Fibroblast of gingiva (primary cell): ENCODE measurements around the gene HSP90B1.

ENCODE experiments used
- DNase-seq: peaks from one replicate; pipeline ENCODE4 v3.0.0-alpha.2; 2011; ENCODE audit warnings: low read depth

Gene HSP90B1

DNA sequence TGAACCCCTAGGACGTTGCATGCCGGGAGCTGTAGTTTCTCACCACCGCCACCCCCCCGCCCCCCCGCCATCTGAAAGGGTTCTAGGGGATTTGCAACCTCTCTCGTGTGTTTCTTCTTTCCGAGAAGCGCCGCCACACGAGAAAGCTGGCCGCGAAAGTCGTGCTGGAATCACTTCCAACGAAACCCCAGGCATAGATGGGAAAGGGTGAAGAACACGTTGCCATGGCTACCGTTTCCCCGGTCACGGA lies 501 bp upstream of the HSP90B1 start:
- no peak for DNase-seq

DNA sequence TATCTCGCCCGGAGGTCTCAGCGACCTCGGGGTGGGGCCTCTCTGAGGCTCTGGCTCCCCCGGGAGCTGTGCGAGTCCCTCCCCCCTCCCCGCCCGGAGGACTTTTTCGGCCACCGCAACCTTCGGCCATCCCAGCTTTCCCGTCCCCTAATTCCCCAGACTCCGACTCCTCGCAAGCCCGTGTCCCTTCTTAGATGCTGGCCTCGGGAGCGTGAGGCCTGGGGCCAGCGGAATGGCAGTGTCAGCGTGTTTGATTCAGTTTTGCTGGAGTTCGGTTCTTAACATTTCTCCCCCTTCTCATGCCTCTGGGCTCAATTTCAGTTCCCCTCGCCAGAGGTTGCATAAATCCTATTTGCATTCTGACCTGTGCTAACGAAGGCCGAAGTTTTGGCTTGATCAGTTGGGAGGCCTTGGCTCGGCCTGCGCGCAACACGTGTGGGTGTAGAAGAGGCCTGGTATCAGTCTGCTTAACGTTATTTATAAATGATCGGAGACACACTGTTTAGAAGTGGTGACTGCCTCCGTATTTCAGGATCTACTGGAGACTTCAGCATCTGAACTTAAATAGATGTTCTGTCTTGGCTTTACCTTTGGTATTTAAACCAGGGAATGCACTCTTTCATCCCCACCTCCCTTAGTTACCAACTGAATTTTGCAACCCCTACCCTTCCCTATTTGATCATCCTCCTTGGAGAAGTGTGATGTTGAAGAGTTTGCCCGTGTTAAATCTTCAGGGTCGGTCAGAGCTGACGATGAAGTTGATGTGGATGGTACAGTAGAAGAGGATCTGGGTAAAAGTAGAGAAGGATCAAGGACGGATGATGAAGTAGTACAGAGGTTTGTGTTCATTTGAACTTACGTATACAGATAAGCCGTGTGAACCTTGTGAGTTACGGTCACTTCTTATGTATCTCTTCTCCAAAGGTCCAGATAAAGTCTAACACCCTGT lies 851 bp downstream of the HSP90B1 start:
- peak; percentile 79 for DNase-seq

DNA sequence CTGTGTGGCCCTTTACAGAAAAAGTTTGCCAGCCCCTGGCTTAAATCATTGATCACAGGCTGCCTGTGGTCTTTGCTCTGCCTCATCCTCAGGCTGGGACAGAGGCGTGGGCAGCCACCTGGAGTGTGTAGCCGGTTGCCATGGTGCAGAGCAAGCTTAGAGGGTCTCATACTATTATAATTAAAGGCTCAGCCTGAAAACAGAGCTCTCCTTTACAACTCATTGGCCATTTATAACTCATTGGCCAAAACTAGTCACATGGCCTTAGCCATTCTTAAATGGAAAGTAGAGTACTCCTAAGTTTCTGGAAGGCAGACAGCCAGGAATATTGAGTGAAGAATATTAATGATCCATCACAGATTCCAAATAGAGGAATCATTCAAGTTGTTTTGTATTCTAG lies 3.0 kb downstream of the HSP90B1 start:
- no peak for DNase-seq

DNA sequence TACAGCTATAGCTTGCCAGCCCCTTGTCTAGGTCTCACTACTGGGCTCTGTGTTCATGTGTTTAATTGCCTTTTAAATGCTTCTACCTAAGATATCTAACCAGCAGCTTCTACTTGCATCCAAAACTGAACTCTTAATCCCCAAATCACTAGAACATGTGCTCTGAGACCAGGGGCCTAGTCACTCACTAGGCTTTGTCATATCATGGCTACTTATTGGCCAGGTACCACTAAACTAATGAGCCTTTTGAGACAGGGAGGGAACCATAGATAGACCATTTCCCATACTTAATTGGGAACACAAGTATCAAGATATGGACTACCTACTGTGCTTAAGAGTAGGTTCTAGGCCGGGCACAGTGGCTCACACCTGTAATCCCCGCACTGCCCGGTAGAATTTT lies 6.5 kb downstream of the HSP90B1 start:
- DNase-seq: no peak

DNA sequence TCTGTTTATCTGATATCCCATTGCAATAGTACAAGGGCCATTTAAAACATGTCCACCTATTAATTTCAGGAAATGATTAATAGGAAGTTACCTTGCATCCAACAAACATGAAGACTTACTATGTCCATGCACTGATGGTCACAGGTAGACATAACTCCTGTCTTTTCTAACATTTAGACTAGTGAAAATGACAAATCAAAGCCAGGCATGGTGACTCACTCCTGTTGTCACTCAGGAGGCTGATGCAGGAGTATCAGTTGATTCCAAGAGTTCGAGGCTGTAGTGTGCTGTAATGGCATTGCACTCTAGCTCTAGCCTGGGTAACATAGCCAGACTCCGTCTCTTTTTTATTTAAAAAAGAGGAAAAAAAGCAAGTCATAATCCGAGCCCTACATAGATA lies 14.8 kb downstream of the HSP90B1 start:
- DNase-seq: no peak

DNA sequence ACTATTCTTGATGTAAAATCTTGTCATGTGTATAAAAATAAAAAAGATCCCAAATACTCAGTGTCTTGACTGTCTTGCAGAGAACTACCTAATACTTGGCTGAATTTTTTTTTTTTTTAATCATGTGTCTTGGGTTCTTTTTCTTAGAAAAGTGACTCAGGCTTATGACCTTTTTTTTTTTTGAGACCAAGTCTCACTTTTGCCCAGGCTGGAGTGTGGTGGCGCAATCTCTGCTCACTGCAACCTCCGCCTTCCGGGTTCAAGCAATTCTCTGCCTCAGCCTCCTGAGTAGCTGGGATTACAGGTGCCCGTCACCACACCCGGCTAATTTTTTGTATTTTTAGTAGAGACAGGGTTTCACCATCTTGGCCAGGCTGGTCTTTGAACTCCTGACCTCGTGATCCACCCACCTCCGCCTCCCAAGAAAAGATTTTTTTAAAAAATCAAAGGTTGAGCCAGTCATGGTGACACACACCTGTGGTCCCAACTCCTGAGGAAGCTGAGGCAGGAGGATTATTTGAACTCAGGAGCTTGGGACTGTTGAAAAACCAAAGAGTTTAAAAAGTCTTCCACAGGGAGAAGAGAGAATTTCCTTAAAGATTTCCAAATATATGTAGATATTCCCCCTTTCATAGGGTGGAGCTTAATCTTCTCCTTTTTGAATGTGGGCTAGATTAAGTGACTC lies 17.8 kb downstream of the HSP90B1 start:
- no peak for DNase-seq

DNA sequence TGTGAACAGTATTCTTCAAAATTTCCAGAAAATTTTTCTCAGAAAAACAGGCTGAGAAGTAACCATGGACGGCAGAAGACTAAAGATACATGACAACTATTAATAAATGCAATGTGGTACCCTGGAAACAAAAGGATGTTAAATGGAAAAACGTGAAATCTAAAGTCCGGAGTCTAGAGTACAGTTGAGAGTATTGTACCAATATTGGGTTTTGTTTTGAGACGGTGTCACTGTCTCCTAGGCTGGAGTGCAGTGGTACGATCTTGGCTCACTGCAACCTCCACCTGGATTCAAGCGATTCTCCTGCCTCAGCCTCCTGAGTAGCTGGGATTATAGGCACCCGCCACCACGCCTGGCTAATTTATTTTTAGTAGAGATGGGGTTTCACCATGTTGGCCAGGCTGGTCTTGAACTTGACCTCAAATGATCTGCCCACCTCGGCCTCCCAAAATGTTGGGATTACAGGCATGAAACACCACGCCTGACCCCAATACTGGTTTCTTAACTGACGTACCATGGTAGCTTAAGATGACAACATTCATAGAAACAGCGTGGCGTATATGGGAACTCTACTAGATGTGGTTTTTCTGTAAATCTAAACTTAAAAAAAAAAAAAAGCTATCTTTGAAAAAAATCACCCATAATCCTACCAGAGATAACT lies 18.7 kb downstream of the HSP90B1 start:
- DNase-seq: no peak

DNA sequence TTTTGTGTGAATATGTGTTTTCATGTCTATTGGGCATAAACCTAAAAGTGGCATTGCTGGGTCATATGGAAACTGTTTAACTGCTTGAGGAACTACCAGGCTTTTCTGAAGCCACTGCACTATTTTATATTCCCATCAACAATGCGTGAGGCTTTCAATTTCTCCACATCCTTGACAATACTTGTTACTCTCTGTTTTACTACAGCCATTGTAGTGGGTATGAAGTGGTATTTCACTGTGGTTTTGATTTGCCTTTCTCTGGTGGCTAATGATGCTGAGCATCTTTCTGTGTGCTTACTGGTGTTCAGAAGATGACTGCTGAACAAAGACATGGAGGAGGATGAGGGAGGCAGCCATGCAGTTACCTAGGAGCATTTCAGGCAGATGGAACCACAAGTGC lies 22.3 kb downstream of the HSP90B1 start:
- DNase-seq: no peak

DNA sequence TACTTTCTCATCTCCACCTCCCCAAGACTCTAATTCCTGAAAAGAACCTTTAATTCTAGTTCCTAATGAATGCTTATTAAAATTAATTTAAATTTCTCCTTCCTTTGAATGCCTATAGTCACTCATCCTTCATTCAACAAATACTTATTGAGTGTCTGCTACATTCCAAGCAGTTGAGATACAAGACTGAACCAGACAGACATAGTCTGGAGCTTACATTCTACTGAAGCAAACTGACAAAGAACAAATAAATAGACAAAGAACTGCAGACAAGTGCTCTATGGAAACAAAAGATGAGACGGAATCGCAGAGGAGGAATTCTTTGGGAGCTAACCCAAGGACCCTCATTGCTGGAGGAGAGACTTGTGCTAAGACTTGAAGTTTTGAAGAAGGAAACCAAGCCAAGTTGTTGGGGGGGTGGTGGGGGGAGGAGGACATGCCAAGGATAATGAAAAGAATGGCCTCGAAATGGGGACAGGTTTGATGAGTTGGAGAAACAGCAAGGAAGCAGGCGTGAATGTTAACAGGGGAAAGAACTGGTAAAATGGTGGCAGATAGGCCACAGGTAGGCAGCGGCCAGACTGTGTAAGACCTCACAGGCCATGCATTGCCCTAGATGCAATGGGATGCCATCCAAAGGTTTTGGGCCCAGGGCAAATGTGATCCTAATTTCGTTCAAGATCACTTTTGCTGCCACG lies 25.8 kb downstream of the HSP90B1 start:
- no peak for DNase-seq

DNA sequence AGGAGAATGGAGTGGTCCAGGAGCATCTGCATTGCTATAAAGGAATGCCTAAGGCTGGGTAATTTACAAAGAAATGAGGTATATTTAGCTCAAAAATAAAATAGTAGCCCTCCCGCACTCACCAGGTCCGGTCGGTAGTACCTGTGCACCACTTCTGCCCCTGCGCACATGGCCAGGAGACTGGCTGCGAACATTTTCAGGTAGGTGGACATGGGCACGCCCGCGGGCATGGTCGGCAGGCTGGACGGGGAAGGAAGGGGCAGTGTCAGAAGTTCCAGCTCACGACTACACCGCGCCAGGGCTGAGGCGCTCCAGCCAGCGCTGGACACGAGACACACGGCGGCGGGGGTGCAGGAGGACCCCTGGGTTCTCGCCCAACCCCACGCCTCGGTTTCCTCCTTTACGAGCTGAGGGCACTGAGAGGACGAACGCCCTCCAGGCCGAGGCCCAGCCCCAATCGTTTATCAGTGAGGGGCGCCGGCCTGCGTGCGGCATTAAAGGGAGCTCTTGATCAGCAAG lies 26.4 kb downstream of the HSP90B1 start:
- DNase-seq: no peak

DNA sequence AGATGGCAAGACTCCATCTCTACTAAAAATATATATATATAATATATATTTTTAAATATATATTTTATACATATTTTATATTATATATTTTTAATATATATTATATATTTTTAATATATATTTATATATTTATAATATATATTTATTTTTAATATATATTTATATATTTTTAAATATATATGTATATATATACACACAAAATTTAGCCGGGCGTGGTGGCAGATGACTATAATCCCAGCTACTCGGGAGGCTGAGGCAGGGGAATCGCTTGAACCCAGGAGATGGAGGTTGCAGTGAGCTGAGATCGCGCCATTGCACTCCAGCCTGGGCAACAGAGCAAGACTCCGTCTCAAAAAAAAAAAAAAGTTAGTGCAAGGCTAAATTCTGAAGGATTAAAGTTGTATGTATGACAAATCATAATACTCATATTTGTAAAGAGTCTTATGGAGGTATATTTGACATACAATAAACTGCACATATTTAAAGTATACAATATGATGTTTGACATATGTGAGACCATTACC lies 27.7 kb downstream of the HSP90B1 start:
- no peak for DNase-seq

DNA sequence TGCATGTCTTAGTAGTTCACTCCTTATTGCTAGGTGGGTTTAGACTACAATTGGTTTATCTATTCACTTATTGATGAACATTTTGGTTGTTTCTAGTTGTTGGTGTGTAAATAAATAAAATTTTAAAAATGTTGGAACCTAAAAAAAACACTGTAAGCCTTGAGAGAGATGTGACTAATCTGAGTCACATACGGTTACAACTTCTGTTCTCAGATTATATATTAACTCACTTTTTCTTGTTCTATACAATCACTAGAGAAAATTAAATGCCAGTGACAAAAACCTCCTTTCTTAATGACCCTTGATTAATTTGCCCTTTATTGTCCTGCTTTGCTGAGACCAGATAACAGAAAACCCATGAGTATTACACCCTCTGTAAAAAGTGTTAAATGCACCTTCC lies 28.4 kb downstream of the HSP90B1 start:
- no peak for DNase-seq

DNA sequence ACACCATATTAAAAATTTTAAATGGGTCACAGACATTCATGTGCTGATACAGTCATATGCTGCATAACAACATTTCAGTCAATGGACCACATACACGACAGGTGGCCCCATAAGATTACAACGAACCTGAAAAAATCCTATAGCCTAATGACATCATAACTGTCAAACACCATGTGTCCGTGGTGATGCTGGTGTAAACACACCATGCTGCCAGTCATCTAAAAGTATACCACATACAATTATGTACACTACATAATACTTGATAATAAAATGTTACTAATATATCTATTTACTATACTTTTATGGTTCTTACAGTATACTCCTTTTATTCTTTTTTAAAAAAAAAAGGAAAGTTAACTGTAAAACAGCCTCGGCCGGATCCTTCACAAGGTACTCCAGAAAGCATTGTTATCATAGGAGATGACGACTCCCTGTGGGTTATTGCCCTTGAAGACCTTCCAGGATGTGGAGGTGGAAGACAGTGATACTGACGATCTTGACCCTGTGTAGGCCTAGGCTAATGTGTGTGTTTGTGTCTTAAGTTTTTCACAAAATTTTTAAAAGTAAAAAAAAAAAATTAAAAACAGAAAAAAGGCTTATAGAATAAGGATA lies 30.5 kb downstream of the HSP90B1 start:
- DNase-seq: no peak

DNA sequence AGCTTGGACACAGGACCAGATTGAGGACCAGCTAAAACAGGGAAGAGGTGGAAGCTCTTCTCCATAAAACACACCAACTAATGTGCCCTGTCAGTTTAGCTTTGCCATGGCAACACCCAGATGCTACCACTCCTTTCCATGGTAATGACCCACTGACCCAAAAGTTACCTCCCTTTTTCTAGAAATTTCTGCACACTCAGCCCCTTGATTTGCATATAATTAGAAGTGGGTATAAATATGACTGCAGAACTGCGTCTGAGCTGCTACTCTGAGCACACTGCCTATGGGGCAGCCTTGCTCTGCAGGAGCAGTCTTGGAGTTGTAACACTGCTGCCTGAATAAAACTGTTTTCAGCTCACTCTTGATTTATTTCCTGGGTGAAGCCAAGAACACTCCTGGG lies 32.3 kb downstream of the HSP90B1 start:
- no peak for DNase-seq

DNA sequence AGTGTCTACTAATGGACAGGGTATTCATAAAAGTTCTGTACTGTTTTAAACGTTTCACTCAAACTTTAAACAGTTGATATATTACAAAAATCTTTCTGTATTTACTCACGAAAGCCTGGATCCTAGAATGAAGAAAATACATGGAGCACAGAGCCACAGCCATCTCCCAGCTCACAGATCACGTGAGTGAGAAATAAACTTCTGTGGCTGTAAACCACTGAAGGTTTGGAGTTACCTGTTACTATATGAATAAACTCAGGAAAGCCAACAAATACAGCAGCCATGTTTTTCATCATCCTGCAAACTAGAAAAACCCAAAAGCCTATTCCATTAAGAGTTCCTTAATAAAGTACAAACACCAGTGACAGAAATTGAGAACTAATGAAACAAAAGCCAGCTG lies 34.6 kb downstream of the HSP90B1 start:
- DNase-seq: no peak

DNA sequence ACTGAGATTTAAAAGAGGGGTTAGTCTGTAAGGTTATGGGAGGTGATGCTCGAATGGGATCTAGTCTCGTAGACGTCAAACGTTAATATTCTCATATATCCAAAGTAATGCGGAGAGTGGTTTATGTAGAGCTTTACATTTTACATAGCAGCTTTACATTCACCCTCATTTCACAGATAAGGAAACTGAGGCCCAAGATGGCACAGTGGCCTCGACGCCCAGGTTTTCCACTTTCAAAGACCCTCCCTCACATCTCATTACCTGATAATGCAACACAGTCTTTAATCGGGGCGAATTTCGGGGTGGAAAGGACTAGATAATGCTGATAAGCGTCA lies 35.0 kb downstream of the HSP90B1 start:
- no peak for DNase-seq

DNA sequence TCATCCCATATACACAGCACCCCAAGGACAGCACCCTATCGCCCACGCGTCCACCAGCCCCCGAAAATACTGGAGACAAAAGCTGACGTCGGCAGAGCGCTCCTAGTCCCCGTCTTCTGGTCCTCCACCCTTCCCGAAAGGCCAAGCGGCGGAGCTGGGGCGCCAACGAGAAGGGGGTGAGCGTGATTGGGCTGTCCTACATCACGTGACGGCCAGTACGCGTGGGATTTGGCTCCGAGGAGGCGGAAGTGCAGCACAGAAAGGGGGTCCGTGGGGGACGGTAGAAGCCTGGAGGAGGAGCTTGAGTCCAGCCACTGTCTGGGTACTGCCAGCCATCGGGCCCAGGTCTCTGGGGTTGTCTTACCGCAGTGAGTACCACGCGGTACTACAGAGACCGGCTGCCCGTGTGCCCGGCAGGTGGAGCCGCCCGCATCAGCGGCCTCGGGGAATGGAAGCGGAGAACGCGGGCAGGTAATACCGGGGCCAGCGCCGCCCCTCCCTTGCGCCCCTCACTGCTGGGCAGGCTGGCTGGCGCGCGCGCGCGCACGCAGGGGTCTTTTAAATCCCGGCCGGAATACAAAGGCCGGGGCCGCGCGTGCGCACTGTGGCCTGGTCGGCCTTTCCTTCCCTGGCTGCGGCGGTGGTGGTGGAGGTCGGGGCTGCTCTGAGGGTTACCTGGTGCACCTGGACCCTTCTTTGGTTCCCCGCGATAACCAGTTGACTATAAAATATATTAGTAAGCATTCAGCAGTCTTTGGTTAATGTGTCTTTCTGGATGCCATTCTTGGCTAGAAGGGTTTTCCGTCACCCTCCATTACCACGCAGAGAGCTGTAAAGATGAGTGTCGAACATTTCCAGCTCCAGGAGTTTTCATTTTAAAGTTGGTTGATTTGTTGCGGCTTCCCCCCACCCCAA lies 35.6 kb downstream of the HSP90B1 start, which contains the start of gene TDG:
Gene TDG (plus strand): TSS at position 283 of the 915 bp plus-strand sequence. CDS start 166 bp downstream, at position 449.
- DNase-seq: peak; percentile 99

DNA sequence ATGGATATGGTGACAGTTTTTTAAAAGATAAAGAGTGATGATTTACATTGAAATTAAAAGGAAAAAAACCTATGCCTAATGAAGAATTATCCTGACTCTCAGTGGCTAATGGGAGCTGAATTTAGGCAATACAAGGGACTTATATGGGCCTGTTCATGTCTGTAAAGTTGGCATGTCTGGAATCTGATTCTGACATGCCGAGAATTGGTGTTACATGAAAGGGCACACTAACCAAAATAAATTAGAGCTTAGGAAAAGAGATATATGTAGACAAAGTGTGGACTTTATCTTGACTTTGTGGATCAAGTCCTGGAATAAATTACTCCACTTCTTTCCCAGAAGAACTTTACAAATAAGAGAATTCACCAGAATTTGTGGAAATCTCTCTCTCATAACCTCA lies 36.5 kb downstream of the HSP90B1 start:
- no peak for DNase-seq

DNA sequence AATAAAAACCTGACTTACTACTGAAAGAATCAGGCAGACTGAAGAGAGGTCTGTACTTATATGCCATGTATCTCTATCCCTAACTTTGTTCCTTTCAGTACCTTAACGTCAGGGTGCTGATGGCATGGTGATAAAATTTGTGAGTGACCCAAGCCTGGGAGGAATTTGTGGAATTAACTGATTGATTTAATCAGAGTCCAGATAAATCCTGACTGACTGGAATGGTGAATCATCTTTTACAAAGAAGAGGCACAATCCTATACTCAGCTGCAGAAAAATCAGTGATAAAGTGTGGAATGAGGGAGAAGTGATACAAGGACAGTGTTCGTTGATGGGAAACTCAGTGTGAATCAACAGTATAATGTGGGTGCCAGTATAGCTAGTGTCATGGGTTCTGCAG lies 39.2 kb downstream of the HSP90B1 start:
- no peak for DNase-seq

DNA sequence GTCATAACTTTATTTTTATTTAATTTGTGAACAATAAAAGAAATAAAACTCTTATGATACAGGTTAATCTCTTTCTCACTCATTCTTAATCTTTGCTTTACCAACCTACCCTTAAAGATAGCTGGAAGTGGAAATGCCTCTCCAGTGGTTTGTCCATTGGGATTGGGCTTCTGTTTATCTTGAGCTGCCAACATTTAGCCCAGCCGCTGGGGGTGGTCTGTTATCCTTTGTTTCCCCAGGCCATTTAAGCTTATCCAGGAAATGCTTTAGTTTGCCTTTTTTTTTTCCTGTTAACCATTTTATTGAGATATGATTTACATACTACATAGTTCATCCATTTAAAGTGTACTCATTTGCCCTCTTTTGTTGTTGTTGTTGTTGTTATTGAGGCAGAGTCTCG lies 43.7 kb downstream of the HSP90B1 start:
- no peak for DNase-seq

DNA sequence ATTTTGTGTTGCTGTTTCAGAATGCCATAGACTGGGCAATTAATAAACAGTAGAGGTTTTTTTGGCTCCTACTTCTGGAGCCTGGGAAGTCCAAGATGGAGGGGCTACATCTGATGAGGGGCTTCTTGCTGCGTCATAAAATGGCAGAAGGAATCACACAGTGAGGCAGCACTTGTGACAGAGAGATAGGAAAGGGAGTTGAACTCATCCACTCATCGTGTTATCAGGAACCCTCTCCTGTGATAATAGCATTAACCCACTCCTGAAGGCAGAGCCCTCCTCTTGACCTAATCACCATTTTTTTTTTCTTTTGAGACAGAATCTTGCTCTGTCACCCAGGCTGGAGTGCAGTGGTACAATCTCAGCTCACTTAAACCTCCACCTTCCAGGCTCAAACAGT lies 45.2 kb downstream of the HSP90B1 start:
- DNase-seq: no peak
